D721Med (cell line): ENCODE measurements around the gene THAP5.
A peak's percentile ranks its signal among the peaks of the same experiment; 100 is the strongest.

Source experiments
- DNase-seq: peaks from one replicate; pipeline ENCODE4 v3.0.0; 2011; ENCODE audit warnings: low spot score; ENCODE audit not compliant: insufficient read length
- FAIRE-seq: peaks from 2 replicates; lab custom pipeline; 2011; peaks lifted over from hg19 to GRCh38; lab: Jason Lieb, UNC
- TF ChIP-seq, protein P1 (sequence below): IDR thresholded peaks from 2 replicates; pipeline ENCODE4 v1.5.1; 2012; ENCODE audit warnings: mild to moderate bottlenecking, control low read depth; ENCODE audit not compliant: insufficient read depth; ENCODE audit errors: missing control alignments

THAP5 gene, protein sequence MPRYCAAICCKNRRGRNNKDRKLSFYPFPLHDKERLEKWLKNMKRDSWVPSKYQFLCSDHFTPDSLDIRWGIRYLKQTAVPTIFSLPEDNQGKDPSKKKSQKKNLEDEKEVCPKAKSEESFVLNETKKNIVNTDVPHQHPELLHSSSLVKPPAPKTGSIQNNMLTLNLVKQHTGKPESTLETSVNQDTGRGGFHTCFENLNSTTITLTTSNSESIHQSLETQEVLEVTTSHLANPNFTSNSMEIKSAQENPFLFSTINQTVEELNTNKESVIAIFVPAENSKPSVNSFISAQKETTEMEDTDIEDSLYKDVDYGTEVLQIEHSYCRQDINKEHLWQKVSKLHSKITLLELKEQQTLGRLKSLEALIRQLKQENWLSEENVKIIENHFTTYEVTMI

DNA sequence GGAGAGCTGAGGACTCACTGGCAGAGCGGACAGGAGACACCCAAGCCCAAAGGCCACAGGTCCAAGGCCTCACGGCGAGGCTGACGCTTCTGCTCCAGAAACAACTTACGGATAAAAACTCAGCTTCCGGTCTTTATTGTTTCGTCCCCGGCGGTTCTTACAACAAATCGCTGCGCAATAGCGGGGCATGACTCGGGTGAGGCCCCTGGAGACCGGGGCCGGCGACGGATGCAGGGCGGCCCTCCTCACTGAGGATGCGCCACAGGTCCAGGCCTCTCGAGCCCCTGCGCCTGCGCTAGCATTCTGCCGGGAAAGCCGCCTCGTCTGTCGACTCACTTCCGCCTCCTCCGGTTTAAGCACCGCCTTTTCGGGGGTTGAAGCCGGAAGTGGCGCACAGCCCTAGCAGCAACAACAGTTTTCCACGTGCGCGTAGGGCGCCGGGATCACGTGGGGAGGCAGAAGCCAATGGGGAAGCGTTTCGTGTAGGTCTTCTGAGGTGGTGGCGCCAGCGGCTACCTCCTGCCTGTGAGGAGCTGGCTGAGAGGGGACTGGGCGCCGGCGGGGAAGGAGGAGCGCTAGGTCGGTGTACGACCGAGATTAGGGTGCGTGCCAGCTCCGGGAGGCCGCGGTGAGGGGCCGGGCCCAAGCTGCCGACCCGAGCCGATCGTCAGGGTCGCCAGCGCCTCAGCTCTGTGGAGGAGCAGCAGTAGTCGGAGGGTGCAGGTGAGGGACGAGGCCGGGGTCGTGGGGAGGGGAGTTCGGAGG lies at the start of gene THAP5, which contains the start of gene DNAJB9:
THAP5 (minus strand) TSS at position 326 of the 765 bp plus-strand sequence; CDS start at position 189, 137 bp downstream.
DNAJB9 (plus strand) TSS at position 494 of the 765 bp plus-strand sequence. CDS start 1,853 bp downstream, outside the sequence.
- TF ChIP-seq, protein P1, sequence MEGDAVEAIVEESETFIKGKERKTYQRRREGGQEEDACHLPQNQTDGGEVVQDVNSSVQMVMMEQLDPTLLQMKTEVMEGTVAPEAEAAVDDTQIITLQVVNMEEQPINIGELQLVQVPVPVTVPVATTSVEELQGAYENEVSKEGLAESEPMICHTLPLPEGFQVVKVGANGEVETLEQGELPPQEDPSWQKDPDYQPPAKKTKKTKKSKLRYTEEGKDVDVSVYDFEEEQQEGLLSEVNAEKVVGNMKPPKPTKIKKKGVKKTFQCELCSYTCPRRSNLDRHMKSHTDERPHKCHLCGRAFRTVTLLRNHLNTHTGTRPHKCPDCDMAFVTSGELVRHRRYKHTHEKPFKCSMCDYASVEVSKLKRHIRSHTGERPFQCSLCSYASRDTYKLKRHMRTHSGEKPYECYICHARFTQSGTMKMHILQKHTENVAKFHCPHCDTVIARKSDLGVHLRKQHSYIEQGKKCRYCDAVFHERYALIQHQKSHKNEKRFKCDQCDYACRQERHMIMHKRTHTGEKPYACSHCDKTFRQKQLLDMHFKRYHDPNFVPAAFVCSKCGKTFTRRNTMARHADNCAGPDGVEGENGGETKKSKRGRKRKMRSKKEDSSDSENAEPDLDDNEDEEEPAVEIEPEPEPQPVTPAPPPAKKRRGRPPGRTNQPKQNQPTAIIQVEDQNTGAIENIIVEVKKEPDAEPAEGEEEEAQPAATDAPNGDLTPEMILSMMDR, result no peak
- DNase-seq (peak; percentile 71), FAIRE-seq (no peak)

DNA sequence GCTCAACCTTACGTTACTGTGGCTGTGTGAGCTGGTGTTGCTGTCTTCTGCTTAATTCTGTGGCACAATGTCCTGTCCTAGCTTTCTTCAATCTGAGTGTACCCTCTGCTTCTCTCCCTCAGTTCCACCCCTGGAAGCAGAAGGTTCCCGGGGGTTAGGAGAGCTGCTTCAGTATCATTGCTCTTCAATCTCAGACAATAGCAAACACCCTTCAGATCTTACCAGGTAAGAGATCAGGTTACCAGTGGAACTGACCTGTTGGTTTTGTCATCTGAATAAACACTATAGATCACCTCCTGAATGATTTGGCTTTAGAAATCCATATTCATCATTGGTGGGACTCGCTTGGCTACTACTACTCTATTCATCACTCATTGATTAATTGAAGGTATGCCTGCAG lies 48.5 kb upstream of the THAP5 start:
- TF ChIP-seq, protein P1, result no peak
- FAIRE-seq, result no peak
- DNase-seq, result no peak

DNA sequence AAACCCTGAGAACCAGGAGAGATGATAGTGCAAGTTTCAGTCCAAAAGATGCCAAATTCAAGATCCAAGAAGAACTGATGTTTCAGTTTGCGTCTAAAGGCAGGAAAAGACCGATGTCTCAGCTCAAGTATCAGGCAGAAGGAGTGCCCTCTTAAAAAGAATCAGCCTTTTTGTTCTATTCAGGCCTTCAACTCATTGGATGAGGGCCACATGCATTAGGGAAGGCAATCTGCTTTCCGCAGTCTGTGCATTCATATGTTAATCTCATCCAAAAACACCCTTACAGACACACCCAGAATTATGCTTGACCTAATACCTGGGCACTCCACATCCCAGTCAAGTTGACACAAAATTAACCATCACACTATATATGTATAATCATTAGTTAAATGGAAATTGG lies 45.4 kb upstream of the THAP5 start:
- DNase-seq (no peak), FAIRE-seq (no peak)
- TF ChIP-seq, protein P1, result no peak

DNA sequence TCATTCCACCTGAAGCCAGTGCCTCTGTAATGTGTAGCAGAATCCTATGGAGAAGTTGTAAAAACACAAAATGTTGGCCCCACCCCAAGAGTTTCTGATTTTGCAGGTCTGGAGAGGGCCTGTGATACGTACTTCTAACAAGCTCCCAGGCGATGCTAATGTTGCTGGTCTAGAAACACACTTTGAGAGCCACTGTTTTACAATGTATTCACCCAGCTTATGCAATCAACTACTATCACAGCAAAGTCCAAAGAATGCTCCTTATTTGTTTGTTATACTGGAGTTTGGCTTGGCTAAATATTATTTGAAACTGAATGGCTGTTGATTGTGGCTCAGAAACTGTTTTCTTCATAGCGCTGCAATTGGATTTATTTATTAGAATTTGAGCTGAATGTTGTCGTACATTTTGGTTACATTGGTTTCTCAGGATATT lies 44.5 kb upstream of the THAP5 start:
- FAIRE-seq, result no peak
- DNase-seq, result no peak
- TF ChIP-seq, protein P1, result no peak

DNA sequence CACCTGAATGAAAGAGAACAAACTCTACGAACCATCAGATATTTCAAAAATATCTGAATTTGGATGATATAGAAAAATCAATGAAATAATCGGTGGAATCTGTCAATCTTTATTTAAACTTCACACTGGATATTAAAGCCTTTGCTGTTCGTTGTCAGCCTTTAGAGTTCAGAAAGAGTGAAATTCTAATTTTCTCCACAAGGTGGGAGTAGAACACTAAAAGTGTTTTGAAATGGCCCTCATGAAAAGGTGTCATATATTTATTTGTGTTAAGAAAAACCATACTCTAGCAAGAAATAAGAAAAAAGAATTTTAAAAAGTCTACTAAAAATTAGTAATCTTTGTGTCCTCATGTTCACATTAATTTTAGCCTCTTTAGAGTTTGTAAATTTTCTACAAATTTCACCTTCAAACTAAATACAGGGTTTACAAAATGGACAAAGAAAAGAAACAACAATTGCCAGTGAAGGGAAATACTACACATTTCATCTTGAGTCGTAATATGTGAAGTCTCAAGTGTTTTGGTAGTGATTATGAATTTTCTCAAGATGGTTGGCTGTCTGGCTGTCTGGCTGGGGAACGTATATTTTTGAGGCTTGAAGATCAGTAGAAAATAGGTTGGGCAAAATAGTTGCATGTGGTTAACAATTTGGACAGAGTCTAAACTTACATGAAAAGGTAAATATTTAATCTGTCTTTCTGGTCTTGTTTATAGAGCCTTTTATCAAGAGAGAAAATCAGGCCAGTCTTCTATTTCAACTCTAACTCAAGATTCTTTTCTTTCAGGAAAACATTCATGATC lies 43.8 kb upstream of the THAP5 start:
- no peak for DNase-seq
- FAIRE-seq, result peak; percentile 86
- TF ChIP-seq, protein P1, result peak; percentile 80

DNA sequence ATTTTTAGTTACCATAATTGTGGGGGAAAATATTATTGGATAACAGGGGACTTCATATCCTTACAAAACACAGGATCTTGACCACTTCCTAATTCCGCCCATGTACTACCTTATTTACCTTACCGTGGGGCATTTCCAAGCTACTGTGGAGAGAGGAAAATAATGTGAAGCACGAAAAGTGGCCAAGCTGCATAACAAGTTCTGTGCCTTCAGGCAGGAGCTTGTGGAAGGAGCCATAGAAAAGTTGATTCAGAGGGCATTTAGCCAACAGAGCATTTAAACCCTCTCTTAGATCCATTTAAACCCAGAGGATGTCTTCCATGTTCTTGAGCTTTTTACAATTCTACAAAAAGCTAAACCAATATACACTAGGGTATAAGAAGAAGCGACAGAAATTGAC lies 41.8 kb upstream of the THAP5 start:
- DNase-seq (no peak), FAIRE-seq (no peak)
- TF ChIP-seq, protein P1, result no peak
